Right ventricle myocardium superior (tissue), 1 donor: ENCODE results near the gene IGSF6. TPM values are rescaled to one million over a fixed set of nuclear protein-coding genes. Genes with fewer than 3 reads are reported as not detected.
"Not testable (repeated sequence)": the region's sequence is repeated elsewhere in the genome, so short reads cannot be mapped to it uniquely, and the experiment has no call there.

Experiments used
- ATAC-seq: fragments of 200-7000 bp; cut with Tn5 transposase; one replicate; pipeline ENCODE4 v1.9.1; 2020; ENCODE audit warnings: mild to moderate bottlenecking; ENCODE audit not compliant: poor library complexity
- DNase-seq: peaks from one replicate; pipeline ENCODE4 v3.0.0-alpha.2; 2020
- intact Hi-C: fragments of 100-400 bp; cut with DNase I; formaldehyde crosslinking; loops from one replicate; pipeline ENCODE4 v1.11.2; 2022
- total RNA-seq: library from RNA; stranded (reverse); fragmentation: NEBNext Ultra II Directional; extraction: Animal tissue kit (Norgen Biotek cat#: 25700); gene quantifications from one replicate; pipeline ENCODE4 v1.2.1, GENCODE V29; 2021
- donor health status: DM: no; HTN: yes; CAD: no; lungs with severe emphysema.

Gene IGSF6
- total RNA-seq, 1 donor from 2014 or later = 2.5 TPM

DNA sequence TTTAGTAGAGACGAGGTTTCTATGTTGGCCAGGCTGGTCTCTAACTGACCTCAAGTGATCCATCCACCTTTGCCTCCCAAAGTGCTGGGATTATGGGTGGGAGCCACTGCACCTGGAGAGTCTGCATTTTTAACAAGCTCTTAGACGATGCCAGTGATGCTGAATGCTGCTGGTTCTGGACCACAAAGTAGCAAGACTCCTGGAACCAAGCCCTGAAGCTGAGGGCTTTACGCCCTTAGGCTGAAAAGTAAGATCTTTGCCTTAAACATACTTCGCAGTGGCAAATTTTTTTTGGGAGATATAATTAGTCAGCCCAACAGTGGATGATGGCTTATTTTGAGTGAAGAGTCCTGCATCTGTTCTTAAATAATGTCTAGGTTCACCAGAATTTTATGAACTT lies 39.0 kb downstream of the IGSF6 start:
- ATAC-seq (no peak), DNase-seq (no peak)
- intact Hi-C loops = no loop called here

DNA sequence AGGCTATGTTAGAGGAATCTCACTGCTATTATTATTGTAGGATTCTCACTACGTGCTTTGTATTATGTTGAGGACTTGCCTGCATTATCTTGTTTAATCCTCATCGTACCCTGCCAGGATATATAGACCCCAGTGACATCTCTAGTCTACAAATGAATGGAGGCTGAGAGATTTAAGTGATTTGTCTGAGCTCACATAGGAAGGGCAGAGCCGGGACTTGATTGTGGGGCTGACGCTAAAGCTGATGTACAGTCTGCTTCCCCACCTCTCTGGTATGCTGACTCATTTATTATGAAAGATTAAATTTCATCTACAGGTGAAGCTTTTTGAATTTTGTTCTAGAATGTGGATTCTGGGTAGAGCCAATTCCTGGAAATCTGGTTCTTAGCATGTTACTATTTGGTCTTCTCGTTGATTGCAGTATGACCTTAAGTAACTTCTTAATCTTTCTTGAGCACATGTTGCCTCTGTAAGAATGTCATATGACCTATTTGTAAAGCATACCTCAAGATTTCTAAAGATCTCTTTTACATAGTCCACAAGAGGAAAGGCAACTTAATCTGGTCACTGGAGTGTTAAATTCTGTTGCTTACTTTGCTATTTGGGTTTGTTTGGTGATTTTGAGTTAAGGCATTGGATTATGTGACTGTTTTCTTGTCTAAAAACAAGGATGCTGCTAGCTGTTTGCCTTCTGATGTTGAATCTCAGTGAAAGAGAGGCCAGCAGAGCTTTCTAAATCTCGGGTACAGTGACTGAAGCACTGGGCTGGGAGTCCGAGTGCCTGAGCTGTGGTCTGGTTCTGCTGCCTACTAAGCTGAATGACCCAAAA lies 40.6 kb downstream of the IGSF6 start:
- intact Hi-C loops = no loop called here
- ATAC-seq = peak; percentile 38
- no peak for DNase-seq

DNA sequence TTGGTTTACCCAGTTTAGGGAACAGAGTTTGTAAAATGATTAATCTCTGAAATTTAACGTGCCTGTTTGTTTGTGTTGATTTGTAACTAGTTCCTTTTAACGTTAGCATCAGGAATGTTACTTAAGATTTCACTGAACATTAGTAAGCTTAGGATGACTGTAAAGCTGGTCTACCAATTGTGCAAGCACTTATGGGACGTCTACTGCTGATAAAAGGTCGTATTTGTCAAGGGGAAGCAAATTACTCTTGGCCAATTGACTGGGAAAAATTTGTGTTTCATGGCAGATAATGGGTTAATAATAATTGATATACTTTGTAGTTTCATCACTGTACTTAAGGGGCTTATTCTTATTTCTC lies 41.2 kb downstream of the IGSF6 start:
- no peak for DNase-seq
- ATAC-seq = no peak
- intact Hi-C loops = no loop called here

DNA sequence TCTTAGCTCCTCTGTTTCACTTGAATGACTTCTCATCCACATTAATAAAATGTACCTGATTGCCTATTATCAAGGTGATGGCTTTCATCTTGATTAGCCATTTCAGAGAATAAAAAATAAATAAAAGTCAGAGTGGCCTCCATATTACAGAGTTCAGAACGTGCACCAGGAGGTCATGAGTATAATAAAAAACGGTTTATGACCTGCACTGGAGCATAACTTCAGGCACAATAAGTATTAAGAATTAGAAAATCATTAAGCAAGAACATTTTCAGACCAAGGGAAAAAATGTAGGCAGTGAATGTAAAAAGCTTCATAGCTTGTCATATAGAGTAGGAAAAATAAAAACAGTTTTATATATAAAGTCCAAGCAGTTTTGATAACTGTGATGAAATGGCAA lies 41.6 kb downstream of the IGSF6 start:
- intact Hi-C loops = no loop called here
- no peak for ATAC-seq
- no peak for DNase-seq

- intact Hi-C loops = no loop called here
- no peak for DNase-seq
- no peak for ATAC-seq
Observed at GRCh38 chr16:21610006-21610544, 42.3 kb downstream of the IGSF6 start.

DNA sequence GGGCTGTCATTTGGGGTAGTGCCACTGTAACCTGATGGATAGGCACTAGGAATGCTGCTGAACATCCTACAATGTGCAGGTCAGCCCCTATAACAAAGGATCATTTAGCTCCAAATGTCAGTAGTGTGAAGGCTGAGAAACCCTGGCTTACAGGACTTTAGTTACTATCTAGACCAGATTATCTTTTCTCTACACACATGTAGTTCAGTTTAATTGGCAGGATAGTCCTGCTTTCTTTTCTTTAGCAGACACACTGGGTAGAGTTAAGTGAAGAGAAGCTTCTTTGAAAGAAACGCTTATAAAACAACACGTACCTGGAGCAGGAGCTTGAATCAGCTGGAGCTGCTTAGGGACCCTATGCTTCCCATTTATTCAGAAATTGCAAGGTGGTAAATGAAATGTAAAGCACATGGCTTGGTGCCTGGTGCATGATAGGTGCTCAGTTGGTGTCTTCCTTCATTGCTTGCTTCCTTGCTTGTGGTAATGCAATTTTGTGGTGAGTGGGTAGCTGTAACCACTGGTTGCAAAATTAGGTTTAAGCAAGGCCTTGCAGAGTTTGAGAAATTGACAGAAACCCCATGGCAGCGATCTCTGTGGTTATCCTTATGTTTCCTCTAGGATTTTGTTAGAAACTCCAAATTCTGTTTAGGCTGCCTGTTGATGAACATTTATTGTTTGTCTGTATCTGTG lies 43.6 kb downstream of the IGSF6 start:
- ATAC-seq (no peak), DNase-seq (no peak)
- intact Hi-C loops = no loop called here

- ATAC-seq, intact Hi-C loops, DNase-seq: not testable (repeated sequence)
Observed at GRCh38 chr16:21605848-21606247, 46.6 kb downstream of the IGSF6 start.

DNA sequence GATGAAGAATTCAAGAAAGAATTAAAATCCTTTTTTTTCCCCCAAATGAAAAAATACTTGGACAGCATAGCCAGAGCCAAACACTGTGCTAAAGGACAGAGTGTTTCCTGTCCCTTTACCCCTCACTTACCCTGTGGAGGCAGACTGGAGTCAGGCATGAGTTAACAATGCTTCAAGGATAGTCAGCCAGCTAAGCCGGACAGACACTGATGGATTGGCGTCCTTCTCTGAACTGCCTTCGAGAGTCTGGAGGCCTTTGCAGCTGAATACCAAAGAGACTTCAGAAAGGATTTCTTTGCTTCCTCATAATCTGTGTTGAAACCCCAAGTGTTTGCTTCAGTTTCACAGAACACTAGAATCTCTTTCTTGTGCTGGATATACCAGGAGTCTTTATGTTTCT lies 48.5 kb downstream of the IGSF6 start:
- intact Hi-C loops = no loop called here
- ATAC-seq (no peak), DNase-seq (no peak)

- no peak for ATAC-seq
- no peak for DNase-seq
- intact Hi-C loops = no loop called here
Observed at GRCh38 chr16:21602785-21603184, 49.6 kb downstream of the IGSF6 start.

DNA sequence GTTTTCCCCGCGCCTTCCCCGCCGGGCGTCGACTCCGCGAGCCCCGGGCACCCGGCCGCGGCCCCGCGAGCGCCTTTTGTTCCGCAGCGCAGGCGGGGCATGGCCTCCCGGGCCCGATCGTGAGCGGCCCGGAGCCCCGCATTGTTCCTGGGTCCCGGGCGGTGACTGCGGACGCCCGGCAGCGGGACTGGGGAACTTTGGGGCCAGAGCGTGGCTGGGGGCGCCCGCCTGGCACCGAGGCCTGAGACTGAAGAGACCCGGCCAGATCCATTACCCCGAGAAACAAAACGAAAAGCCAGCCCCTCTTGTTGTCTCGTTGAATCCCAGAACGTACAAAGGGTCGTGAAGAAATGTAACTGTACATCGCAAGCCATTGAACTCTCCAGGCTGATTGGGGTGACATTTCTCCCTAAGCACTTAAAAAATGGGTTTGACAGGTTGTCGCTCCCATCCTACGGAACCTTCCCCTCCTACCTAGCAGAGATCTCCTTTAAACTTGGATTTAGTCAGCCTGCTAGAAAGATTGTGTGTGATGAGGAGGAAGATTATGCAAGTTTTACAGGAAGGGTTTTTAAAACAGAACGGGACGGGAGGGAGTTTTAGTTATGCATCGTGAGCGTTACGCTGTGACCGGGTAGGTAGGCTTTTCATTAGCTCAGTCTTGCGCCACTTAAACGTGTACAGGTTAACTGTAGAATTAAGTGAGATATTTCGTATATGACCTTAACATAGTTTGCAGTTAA lies 52.2 kb downstream of the IGSF6 start:
- intact Hi-C loops = no loop called here
- ATAC-seq = peak; percentile 6
- no peak for DNase-seq

DNA sequence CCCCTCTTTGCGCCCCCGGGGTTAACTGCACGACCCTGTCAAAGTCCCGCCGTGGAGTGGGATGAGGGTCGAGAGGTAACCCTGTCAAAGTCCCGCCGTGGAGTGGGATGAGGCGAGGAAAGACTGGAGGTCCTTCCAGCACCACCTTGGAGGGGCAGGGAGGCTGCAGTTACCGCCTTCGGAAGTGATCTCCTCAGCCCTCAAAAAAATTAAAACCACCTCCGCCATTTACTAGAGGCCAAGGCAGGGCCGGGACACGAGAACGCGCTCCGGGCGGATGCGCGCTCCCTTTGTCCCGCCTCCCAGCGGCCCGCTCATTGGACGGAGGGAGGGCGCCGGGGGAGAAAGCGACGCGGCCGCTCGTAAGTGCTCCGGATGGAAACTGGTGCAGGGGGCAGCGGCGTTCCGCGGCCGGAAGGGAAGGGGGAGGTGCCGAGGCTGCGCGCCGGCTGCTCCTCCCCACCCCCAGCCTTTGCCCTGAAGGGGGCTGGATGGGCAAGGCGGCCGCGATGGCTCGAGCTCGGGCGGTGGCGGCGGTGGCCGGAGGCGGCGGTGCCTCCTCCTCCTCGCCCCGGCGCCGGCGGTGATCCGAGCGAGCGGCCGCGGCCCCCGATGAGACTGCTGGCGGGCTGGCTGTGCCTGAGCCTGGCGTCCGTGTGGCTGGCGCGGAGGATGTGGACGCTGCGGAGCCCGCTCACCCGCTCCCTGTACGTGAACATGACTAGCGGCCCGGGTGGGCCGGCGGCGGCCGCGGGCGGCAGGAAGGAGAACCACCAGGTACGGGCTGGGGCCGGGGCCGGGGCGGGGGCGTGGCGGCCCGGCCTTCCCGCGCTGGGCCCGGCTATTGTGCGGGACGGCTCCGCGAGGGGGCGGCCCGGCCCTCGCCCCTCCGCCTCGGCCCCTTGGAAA lies 53.0 kb downstream of the IGSF6 start, which contains the start of gene METTL9:
Gene METTL9, plus strand, starts transcription at position 456 of the 909 bp plus-strand sequence. Its CDS starts 157 bp downstream, at position 613.
- DNase-seq (peak; percentile 96), ATAC-seq (peak; percentile 98)
- intact Hi-C loops = no loop called here

GRCh38 chr16:21598701-21599121 lies 53.7 kb downstream of the IGSF6 start:
- intact Hi-C loops = no loop called here
- peak; percentile 24 for ATAC-seq
- no peak for DNase-seq

- intact Hi-C loops = no loop called here
- ATAC-seq (no peak), DNase-seq (no peak)
Observed at GRCh38 chr16:21598206-21598605, 54.2 kb downstream of the IGSF6 start.

DNA sequence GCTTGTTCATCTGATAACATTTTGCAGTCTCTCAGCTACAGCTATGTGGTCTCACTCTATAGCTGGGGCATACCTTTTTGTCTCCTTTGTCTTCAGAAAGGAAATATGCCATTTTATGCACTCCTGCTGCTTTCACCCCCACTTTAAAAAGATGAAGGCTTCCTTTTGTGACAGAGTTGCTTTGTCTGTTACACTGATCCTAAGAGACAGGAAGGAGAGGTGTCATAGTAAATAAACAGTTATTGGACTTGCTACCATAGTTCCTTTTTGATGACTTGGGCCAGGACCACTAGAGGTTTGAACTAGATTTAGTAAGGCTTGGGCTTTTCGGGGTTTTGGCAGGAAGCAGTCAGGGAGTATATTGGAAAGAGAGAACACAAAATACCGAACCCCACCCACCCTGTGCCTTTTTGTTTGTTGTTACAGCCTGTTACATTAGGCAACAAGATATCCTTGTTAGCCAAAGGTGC lies 54.8 kb downstream of the IGSF6 start:
- ATAC-seq (no peak), DNase-seq (no peak)
- intact Hi-C loops = no loop called here

DNA sequence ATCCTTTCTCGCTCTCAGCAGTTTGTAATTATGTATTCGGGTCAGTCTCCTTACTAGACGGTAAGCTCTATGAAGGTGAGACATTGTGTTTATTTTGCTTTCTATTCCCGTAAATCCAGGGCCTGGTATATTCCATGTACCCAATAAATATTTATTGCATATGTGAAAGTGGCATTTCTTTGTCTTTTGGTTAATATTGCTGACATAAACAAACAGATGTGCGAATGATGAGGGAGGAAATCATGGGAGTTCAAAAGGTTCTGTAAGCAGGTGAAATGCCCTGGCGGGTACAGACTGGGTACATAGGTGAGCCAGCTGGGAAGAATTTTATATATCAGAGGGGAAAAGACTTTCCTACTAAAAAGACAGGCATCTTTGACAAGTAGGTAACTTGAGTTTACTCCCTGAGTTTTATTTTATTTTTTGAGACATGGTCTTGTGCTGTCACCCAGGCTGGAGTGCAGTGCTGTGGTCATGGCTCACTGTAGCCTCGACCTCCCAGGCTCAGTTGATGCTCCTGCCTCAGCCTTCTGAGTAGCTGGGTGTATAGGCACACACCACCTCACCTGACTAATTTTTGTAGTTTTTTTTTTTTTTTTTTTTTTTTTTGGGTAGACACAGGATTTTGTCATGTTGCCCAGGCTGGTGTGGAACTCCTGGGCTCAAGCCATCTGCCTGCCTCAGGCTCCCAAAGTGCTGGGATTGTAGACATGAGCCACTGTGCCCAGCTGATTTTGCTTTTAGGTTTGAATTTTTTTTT lies 58.7 kb downstream of the IGSF6 start:
- DNase-seq = no peak
- intact Hi-C loops = no loop called here
- no peak for ATAC-seq

- DNase-seq (no peak), ATAC-seq (no peak)
- intact Hi-C loops = no loop called here
Observed at GRCh38 chr16:21592191-21592590, 60.2 kb downstream of the IGSF6 start.

DNA sequence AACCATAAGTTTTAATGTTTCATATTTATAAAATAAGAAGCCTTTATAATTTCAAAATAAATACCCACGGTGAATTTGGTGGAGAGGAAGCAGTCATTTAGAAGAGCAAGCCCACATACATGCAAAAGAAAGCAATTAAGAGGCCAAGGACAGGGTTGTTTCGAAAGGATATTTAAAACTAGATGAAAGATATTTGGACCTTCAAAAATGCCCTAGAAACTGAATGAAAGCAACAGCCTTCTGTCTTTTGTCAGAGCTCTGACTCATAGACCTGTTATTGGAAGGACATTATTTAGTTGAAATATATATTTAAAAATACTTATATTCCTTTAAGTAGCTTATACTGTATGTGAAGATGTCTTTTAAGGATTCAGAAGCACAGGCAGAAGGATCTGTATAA lies 61.6 kb downstream of the IGSF6 start:
- intact Hi-C loops = no loop called here
- ATAC-seq = no peak
- DNase-seq = no peak
